B cell (primary cell): ENCODE measurements around the gene KCNH8. TPM values are rescaled to one million over a fixed set of nuclear protein-coding genes. Genes with fewer than 3 reads are reported as not detected.

Source experiments
- ATAC-seq: fragments of 200-7000 bp; cut with Tn5 transposase; one replicate; pipeline ENCODE4 v1.10.0; 2021; ENCODE audit warnings: low read depth, mild to moderate bottlenecking, moderate number of reproducible peaks, moderate library complexity
- CTCF ChIA-PET: fragments of 350-600 bp; sonication (Branson Sonifier 250); formaldehyde crosslinking; loops from one replicate; lab custom pipeline; 2021; ENCODE audit warnings: antibody characterized with exemption, inconsistent platforms; lab: Charles Lee
- POLR2A ChIA-PET: fragments of 350-600 bp; sonication (Branson Sonifier 250); formaldehyde crosslinking; loops from one replicate; lab custom pipeline; 2021; ENCODE audit warnings: antibody characterized with exemption; lab: Charles Lee
- DNase-seq: peaks from one replicate; pipeline ENCODE4 v3.0.0; 2013
- H2AFZ ChIP-seq: 2 replicates; pipeline ENCODE4 v1.6.1; 2012; ENCODE audit warnings: mild to moderate bottlenecking, low read depth, low read length; ENCODE audit not compliant: insufficient read depth, poor library complexity, severe bottlenecking
- H3K27ac ChIP-seq, 2 donors: 1 replicate in 1 of 2; 2 replicates in 1 of 2; pipeline ENCODE4 v1.5.1; 2012 to 2013; ENCODE audit warnings: low read length in 2 of 2, mild to moderate bottlenecking in 2 of 2, moderate library complexity in 1 of 2
- H3K27me3 ChIP-seq, 4 experiments: fragments of 200-600 bp in 1 of 4; sonication (generic) in 1 of 4; replicated peaks in 1 of 4; 1 replicate in 2 of 4; 2 replicates in 2 of 4; pipeline versions ENCODE4 v1.6.1 to v1.7.0; 2013 to 2016; ENCODE audit warnings: low read length in 3 of 4, mild to moderate bottlenecking in 2 of 4, mixed read lengths in 1 of 4, moderate library complexity in 1 of 4; ENCODE audit not compliant: insufficient read depth in 4 of 4, control insufficient read depth in 3 of 4; ENCODE audit errors: control extremely low read depth in 1 of 4
- H3K36me3 ChIP-seq, 2 experiments: replicated peaks in 1 of 2; 1 replicate in 1 of 2; 2 replicates in 1 of 2; pipeline versions ENCODE4 v1.6.1 to v1.7.1; 2013; ENCODE audit warnings: low read length in 1 of 2; ENCODE audit not compliant: insufficient read depth in 2 of 2, control insufficient read depth in 1 of 2; ENCODE audit errors: control extremely low read depth in 1 of 2, extremely low read depth in 1 of 2
- H3K4me1 ChIP-seq, 2 donors: fragments of 200-600 bp in 1 of 2; sonication (generic) in 1 of 2; 1 replicate in 1 of 2; 2 replicates in 1 of 2; pipeline versions ENCODE4 v1.5.1 to v1.6.1; 2013 to 2017; ENCODE audit warnings: low read length in 2 of 2; ENCODE audit not compliant: control insufficient read depth in 2 of 2, insufficient read depth in 2 of 2
- H3K4me2 ChIP-seq: replicated peaks from 2 replicates; pipeline ENCODE3; 2012; ENCODE audit warnings: mild to moderate bottlenecking, low read depth, low read length; ENCODE audit not compliant: poor library complexity, severe bottlenecking
- H3K4me3 ChIP-seq, 5 experiments: fragments of 200-600 bp in 1 of 5; sonication (generic) in 1 of 5; 1 replicate in 3 of 5; 2 replicates in 2 of 5; pipeline versions ENCODE4 v1.5.1 to v1.7.0; 2011 to 2016; ENCODE audit warnings: low read length in 4 of 5, mild to moderate bottlenecking in 4 of 5, low read depth in 2 of 5, control low read depth in 1 of 5, moderate library complexity in 1 of 5; ENCODE audit not compliant: insufficient read depth in 1 of 5; ENCODE audit errors: control extremely low read depth in 1 of 5, extremely low read depth in 1 of 5
- H3K79me2 ChIP-seq: fragments of 200-600 bp; sonication (generic); one replicate; pipeline ENCODE4 v1.6.0; 2016; ENCODE audit warnings: low read length; ENCODE audit not compliant: control insufficient read depth, insufficient read depth
- H3K9ac ChIP-seq: fragments of 200-600 bp; sonication (generic); 2 replicates; pipeline ENCODE4 v1.6.1; 2017; ENCODE audit warnings: mild to moderate bottlenecking, low read length, moderate library complexity
- H3K9me3 ChIP-seq, 3 donors: one replicate each; pipeline versions ENCODE4 v1.6.1 to v1.7.1; 2013; ENCODE audit warnings: low read length in 2 of 3; ENCODE audit not compliant: control insufficient read depth in 2 of 3, insufficient read depth in 1 of 3; ENCODE audit errors: control extremely low read depth in 1 of 3
- H4K20me1 ChIP-seq: 2 replicates; pipeline ENCODE4 v1.6.0; 2012; ENCODE audit warnings: mild to moderate bottlenecking, low read length; ENCODE audit not compliant: insufficient read depth, control insufficient read depth, poor library complexity, severe bottlenecking
- H3K27ac Mint-ChIP-seq: one replicate; pipeline ENCODE4 v1.8.0; 2021; ENCODE audit warnings: mixed read lengths
- H3K27me3 Mint-ChIP-seq: one replicate; pipeline ENCODE4 v1.8.0; 2021; ENCODE audit warnings: mixed read lengths
- H3K4me1 Mint-ChIP-seq: one replicate; pipeline ENCODE4 v1.8.0; 2021; ENCODE audit warnings: mixed read lengths
- H3K4me3 Mint-ChIP-seq: one replicate; pipeline ENCODE4 v1.8.0; 2021; ENCODE audit warnings: mixed read lengths
- H3K9me3 Mint-ChIP-seq: one replicate; pipeline ENCODE4 v1.8.0; 2022; ENCODE audit warnings: mixed read lengths; ENCODE audit not compliant: insufficient read depth
- CTCF ChIP-seq: fragments of 200-600 bp; IDR thresholded peaks from one replicate; pipeline ENCODE4 v1.8.0; 2022; ENCODE audit warnings: antibody characterized with exemption, mild to moderate bottlenecking
- EZH2 ChIP-seq: IDR thresholded peaks from 2 replicates; pipeline ENCODE4 v1.6.1; 2012; ENCODE audit warnings: borderline replicate concordance, low read depth, mild to moderate bottlenecking, moderate library complexity, low read length; ENCODE audit not compliant: insufficient read depth, poor library complexity, severe bottlenecking
- WGBS: methylation state at CpG from one replicate; pipeline ENCODE4 v1.1.5; 2013; ENCODE audit warnings: missing lambda C conversion rate; ENCODE audit not compliant: insufficient coverage; 5-methylcytosine and 5-hydroxymethylcytosine counted together
- intact Hi-C: fragments of 100-400 bp; cut with micrococcal nuclease; formaldehyde crosslinking; loops from one replicate; pipeline ENCODE4 v1.10.0; 2022
- polyA plus RNA-seq: library from polyadenylated mRNA; depleted of rRNA; stranded (reverse); fragments of >200 nt; gene quantifications from 2 replicates; pipeline ENCODE4 v1.2.3, GENCODE V29; 2012
- total RNA-seq, 2 donors: library from RNA; stranded (reverse); fragments of 120-200 nt in 1 of 2; gene quantifications; 1 replicate in 1 of 2; 2 replicates in 1 of 2; pipeline versions ENCODE4 v1.2.3 to v1.2.4, GENCODE V29; 2013 to 2022

Gene KCNH8
- total and polyA plus RNA-seq, 2 donors (not counting 1 experiment from before 2014, with no cell fraction given) = 4.0 to 12.7 TPM

- no peak for DNase-seq
- no peak for ATAC-seq
- no peaks in the 10 kb centered on the region for H3K36me3 ChIP-seq
- H3K27ac Mint-ChIP-seq = no peak overlapping the region
- H3K4me1 Mint-ChIP-seq = no peaks in the 10 kb centered on the region
- H3K27ac ChIP-seq = no peak overlapping the region
- no peaks in the 10 kb centered on the region for H3K27me3 ChIP-seq
- H3K4me2 ChIP-seq = no peak overlapping the region
- intact Hi-C loops = no loop called here
- WGBS = no CpG with 5 or more reads among the region's 2 CpGs
- no peak overlapping the region for H3K4me3 Mint-ChIP-seq
- H3K9me3 ChIP-seq = no peaks in the 10 kb centered on the region
- TF ChIP-seq EZH2 = no peak
- no peak for TF ChIP-seq CTCF
- H3K27me3 Mint-ChIP-seq = peaks cover 19% of the 10 kb centered on the region
- H4K20me1 ChIP-seq = no peaks in the 10 kb centered on the region
- no peak overlapping the region for H2AFZ ChIP-seq
- H3K9ac ChIP-seq = no peak overlapping the region
- ChIA-PET POLR2A (no interaction called here), CTCF (no interaction called here)
- H3K4me1 ChIP-seq = no peaks in the 10 kb centered on the region
- H3K4me3 ChIP-seq = no peak overlapping the region
- no peaks in the 10 kb centered on the region for H3K9me3 Mint-ChIP-seq
- no peaks in the 10 kb centered on the region for H3K79me2 ChIP-seq
Measured at GRCh38 chr3:19159966-19160635, 11.8 kb downstream of the KCNH8 start.

GRCh38 chr3:19165654-19166053 lies 17.3 kb downstream of the KCNH8 start:
- Mint-ChIP-seq H3K9me3 (no peaks in the 10 kb centered on the region), H3K27ac (no peak overlapping the region), H3K4me3 (no peak overlapping the region), H3K4me1 (no peaks in the 10 kb centered on the region), H3K27me3 (peaks cover 10% of the 10 kb centered on the region)
- Histone ChIP-seq H2AFZ (no peak overlapping the region), H3K27me3 (no peaks in the 10 kb centered on the region), H3K4me2 (no peak overlapping the region), H3K36me3 (no peaks in the 10 kb centered on the region), H3K9ac (no peak overlapping the region), H3K9me3 (peaks cover 0 to 1% (median 0%) of the 10 kb centered on the region in 3 donors), H4K20me1 (no peaks in the 10 kb centered on the region), H3K27ac (no peak overlapping the region), H3K79me2 (no peaks in the 10 kb centered on the region), H3K4me1 (no peaks in the 10 kb centered on the region), H3K4me3 (no peak overlapping the region)
- CTCF ChIA-PET = interaction anchor here (1.0 kb wide), 1 partner anchor 22 kb away, joined by 3 read pairs; no protein-coding TSS in a partner anchor
- WGBS = no CpG with 5 or more reads among the region's 2 CpGs
- intact Hi-C loops = no loop called here
- TF ChIP-seq CTCF (no peak), EZH2 (no peak)
- POLR2A ChIA-PET = no interaction called here
- DNase-seq (no peak), ATAC-seq (no peak)
